GM12872 (cell line): Measurements from ENCODE around the gene PLD1.

ENCODE experiments used
- CTCF ChIP-seq: IDR thresholded peaks from 3 replicates; pipeline ENCODE4 v1.5.1; 2011; ENCODE audit warnings: low read depth, mild to moderate bottlenecking, low read length, moderate library complexity; ENCODE audit not compliant: insufficient read depth

Gene PLD1

GRCh38 chr3:171797265-171797679 lies 13.0 kb downstream of the PLD1 start:
- TF ChIP-seq CTCF = no peak

- TF ChIP-seq CTCF = no peak
Observed at GRCh38 chr3:171796625-171797264, 13.5 kb downstream of the PLD1 start.

DNA sequence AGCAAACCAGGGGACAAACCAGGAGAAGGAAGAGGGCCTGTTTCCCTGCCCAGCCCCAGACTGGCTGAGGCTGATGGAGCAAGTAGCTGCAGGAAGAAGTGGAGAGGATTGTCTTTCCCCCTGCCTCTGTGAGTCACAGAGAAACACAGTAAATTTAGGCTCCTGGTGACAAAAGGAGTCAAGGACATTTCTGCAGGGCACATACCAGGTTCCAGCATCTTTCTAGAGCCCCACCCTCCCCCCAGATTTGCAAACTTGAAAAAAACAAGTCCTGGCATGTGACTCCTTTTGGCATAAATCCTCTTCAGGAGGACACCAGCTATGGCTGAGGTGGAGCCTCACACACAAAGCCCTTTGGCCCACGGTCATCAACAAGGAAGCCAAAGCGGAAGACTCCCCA lies 17.8 kb downstream of the PLD1 start:
- TF ChIP-seq CTCF = no peak

- no peak for TF ChIP-seq CTCF
Observed at GRCh38 chr3:171791692-171792076, 18.6 kb downstream of the PLD1 start.

GRCh38 chr3:171790898-171791691 lies 19.2 kb downstream of the PLD1 start:
- TF ChIP-seq CTCF = no peak

DNA sequence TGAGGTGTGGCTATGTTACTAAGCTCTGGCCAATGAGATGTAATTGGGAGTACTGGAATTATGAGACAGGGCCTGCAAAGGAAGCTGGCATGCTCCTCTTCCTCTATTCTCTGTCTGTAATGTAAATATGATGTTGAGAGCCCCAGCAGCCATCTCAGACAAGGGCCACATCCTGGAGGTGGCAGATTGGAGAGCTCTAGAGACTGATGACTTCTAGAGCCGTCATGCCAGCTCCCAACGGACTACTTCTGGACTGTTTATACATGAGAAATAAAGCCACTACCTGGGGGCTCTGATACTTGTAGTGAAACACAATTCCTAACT lies 19.7 kb downstream of the PLD1 start:
- TF ChIP-seq CTCF = no peak

DNA sequence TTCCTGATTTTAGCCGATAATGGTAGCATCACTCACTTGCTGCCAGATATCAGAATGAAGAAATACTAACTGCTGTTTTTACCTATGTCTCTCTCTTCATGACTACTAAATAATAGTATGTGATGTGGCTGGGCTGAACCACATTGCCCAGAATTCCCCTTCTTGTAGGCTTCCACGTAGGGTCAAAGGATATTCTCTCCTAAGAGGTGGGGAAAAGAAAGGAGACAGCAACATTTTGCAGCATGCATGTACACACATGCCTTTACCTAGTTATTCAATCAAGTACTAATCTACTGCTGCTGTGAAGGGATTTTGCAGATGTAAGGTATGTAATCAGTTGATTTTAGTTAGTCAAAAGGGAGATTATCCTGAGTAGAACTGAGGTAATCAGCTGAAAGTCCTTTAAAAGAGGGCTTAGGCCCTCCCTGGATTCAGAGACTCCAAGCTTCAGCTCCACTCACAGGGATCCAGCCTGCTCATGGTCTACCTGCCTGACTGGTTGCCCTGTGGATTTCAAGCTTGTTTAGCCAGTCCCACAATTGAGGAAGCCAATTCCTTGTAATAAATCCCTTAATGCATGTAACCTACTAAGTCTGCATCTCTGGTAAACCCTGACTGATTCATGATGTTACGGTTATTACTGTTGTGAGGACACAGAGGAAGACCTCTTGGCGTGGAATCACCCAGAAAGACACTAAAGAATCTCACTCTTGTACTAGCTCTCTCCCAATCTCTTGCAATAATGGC lies 20.4 kb downstream of the PLD1 start:
- TF ChIP-seq CTCF = no peak
